Upper lobe of right lung (tissue), 1 donor: Measurements from ENCODE around the gene ZNF200. TPM values are rescaled to one million over a fixed set of nuclear protein-coding genes. Genes with fewer than 3 reads are reported as not detected.
A peak's percentile ranks its signal among the peaks of the same experiment; 100 is the strongest.

Source experiments
- ATAC-seq: fragments of 200-7000 bp; cut with Tn5 transposase; one replicate; pipeline ENCODE4 v1.9.1; 2020; ENCODE audit warnings: mild to moderate bottlenecking, moderate library complexity
- DNase-seq: peaks from one replicate; pipeline ENCODE4 v3.0.0-alpha.2; 2020
- H3K27ac ChIP-seq: fragments of 200-600 bp; one replicate; pipeline ENCODE4 v1.8.0; 2022
- H3K27me3 ChIP-seq: fragments of 200-600 bp; one replicate; pipeline ENCODE4 v1.8.0; 2022; ENCODE audit warnings: mild to moderate bottlenecking
- H3K36me3 ChIP-seq: fragments of 200-600 bp; one replicate; pipeline ENCODE4 v1.8.0; 2022
- H3K4me1 ChIP-seq: fragments of 200-600 bp; one replicate; pipeline ENCODE4 v1.8.0; 2022
- H3K4me3 ChIP-seq: fragments of 200-600 bp; one replicate; pipeline ENCODE4 v1.8.0; 2022; ENCODE audit warnings: mild to moderate bottlenecking
- H3K9me3 ChIP-seq: fragments of 200-600 bp; one replicate; pipeline ENCODE4 v1.8.0; 2022
- intact Hi-C: fragments of 100-400 bp; cut with DNase I; formaldehyde crosslinking; loops from one replicate; pipeline ENCODE4 v1.11.0; 2022
- total RNA-seq: library from RNA; stranded (reverse); fragmentation: NEBNext Ultra II Directional; extraction: Animal tissue kit (Norgen Biotek cat#: 25700); gene quantifications from one replicate; pipeline ENCODE4 v1.2.1, GENCODE V29; 2021
- TF ChIP-seq, protein P1 (sequence below): fragments of 200-600 bp; IDR thresholded peaks from one replicate; pipeline ENCODE4 v1.8.0; 2022; ENCODE audit warnings: antibody characterized with exemption
- donor health status: DM: no; HTN: yes; CAD: no; lungs with severe emphysema.

The ZNF200 gene
- total RNA-seq, 1 donor from 2014 or later: 7.4 TPM

DNA sequence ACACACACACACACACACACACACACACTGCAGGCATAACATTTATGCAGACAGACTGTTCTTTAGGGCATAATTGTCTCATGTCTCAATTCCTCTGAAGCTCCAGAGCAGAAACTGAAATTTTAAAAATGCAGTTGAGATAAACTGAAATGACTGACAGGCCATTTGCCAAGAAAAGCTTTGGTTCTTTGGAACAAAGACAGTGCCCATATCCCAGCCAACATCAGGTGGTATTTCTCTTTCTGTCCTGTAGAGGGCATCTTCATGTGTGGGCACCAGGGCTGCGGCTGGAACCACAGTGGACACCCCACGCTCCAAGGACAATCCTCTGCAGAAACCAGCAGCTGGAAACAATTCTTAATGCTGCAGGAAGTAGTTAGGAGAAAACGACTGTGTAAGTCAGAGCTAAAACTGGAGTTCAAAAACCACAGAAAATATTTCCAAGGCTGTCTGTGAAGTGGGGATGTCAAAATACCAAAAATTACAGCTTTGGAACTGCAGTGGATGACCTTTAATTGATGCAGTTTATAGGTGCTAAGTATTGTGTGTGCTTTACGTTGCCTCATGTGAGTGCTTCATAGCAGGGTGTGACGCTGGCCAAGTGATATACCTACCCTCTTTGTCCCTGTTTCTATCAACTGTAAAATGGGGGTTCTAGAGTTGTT lies 32.0 kb upstream of the ZNF200 start:
- intact Hi-C loops: no loop called here
- no peak for ATAC-seq
- DNase-seq: no peak
- Histone ChIP-seq H3K27me3 (no peaks in the 10 kb centered on the region), H3K4me3 (no peak overlapping the region), H3K27ac (no peak overlapping the region), H3K9me3 (no peaks in the 10 kb centered on the region), H3K36me3 (no peaks in the 10 kb centered on the region), H3K4me1 (peaks cover 12% of the 10 kb centered on the region)
- TF ChIP-seq, protein P1, sequence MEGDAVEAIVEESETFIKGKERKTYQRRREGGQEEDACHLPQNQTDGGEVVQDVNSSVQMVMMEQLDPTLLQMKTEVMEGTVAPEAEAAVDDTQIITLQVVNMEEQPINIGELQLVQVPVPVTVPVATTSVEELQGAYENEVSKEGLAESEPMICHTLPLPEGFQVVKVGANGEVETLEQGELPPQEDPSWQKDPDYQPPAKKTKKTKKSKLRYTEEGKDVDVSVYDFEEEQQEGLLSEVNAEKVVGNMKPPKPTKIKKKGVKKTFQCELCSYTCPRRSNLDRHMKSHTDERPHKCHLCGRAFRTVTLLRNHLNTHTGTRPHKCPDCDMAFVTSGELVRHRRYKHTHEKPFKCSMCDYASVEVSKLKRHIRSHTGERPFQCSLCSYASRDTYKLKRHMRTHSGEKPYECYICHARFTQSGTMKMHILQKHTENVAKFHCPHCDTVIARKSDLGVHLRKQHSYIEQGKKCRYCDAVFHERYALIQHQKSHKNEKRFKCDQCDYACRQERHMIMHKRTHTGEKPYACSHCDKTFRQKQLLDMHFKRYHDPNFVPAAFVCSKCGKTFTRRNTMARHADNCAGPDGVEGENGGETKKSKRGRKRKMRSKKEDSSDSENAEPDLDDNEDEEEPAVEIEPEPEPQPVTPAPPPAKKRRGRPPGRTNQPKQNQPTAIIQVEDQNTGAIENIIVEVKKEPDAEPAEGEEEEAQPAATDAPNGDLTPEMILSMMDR: peak; percentile 51

DNA sequence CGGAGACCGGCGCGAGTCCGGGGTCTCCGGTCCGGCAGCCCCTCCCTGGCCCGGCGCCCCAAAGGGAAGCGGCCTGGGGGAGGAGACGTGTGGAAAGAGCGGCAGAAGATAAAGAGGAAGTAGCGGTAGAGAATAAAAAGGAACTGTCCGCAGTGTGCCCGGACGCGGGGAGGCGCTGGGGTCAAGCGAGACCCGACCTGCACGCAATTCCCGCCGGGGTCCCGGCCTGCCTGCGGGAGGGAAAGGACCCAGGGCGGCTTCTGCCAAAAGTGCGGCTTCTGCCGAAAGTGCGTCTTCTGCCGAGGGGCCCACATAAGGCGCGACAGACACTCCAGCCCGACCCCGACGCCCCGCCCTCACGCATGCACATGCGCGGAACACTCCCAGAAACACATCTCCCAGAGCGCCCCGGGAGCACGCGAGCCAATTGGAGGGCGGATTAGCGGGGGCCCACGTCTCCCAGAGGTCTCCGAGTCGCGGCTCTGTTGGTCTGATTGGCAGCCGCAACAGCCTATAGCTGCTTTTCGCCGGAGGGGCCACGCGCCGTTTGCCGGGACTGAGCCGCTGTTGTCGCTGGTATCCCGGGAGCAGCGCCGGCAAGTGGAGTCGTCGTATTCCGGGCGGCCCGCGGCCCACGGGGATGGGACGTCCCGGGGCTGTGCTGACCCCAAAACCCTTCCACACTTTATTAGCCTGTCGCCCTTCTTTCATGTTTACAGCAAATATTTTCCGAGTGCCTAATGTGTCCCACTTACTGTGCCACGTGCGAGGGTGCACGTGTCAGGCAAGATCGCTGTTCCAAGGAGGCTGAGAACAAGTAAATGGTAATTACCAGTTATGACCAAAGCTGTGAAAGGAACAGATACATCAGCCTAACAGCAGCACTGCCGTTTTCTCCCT lies 29.4 kb upstream of the ZNF200 start:
- ATAC-seq (peak; percentile 96), DNase-seq (peak; percentile 99)
- intact Hi-C loops: no loop called here
- Histone ChIP-seq H3K9me3 (no peaks in the 10 kb centered on the region), H3K4me3 (peak overlapping the region; percentile 71), H3K36me3 (no peaks in the 10 kb centered on the region), H3K27me3 (no peaks in the 10 kb centered on the region), H3K27ac (peak overlapping the region; percentile 95), H3K4me1 (peaks cover 12% of the 10 kb centered on the region)
- TF ChIP-seq, protein P1: peak; percentile 27

DNA sequence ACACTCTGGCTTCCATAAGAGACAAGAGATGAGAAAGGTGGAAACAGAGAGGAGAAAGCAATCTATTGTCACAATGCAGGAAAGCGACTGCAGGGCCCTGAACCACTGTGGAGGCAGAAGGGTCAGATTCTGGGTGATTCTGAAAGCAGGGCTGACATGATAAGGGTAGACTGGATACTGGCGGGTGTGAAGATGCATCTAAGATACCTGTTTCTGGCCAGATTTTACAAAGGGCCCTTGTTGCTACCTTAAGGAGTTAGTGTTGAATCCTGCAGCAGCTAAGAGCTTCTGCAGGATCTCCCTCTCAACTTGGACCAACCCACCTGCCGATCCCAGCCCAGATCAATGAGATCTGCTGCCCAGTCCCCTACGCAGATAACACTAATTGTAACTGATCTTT lies 27.6 kb upstream of the ZNF200 start:
- Histone ChIP-seq H3K4me3 (no peak overlapping the region), H3K27ac (no peak overlapping the region), H3K27me3 (no peaks in the 10 kb centered on the region), H3K9me3 (no peaks in the 10 kb centered on the region), H3K4me1 (peaks cover 12% of the 10 kb centered on the region), H3K36me3 (no peaks in the 10 kb centered on the region)
- TF ChIP-seq, protein P1: no peak
- intact Hi-C loops: no loop called here
- ATAC-seq (no peak), DNase-seq (no peak)

DNA sequence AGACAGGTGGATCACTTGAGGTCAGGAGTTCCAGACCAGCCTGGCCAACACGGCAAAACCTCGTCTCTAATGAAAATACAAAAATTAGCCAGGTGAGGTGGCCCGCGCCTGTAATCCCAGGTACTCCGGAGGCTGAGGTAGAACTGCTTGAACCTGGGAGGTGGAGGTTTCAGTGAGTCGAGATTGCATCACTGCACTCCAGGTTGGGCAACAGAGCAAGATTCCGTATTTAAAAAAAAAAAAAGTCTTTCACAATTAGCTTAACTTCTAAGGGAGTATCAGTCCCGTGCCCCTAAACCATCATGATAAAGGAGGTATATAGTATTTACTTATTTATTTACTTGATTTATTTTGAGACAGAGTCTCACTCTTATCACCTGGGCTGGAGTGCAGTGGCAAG lies 24.9 kb upstream of the ZNF200 start:
- Histone ChIP-seq H3K36me3 (no peaks in the 10 kb centered on the region), H3K4me3 (no peak overlapping the region), H3K27me3 (no peaks in the 10 kb centered on the region), H3K27ac (peak overlapping the region; percentile 36), H3K4me1 (peaks cover 6% of the 10 kb centered on the region), H3K9me3 (no peaks in the 10 kb centered on the region)
- TF ChIP-seq, protein P1: no peak
- ATAC-seq (no peak), DNase-seq (no peak)
- intact Hi-C loops: no loop called here

DNA sequence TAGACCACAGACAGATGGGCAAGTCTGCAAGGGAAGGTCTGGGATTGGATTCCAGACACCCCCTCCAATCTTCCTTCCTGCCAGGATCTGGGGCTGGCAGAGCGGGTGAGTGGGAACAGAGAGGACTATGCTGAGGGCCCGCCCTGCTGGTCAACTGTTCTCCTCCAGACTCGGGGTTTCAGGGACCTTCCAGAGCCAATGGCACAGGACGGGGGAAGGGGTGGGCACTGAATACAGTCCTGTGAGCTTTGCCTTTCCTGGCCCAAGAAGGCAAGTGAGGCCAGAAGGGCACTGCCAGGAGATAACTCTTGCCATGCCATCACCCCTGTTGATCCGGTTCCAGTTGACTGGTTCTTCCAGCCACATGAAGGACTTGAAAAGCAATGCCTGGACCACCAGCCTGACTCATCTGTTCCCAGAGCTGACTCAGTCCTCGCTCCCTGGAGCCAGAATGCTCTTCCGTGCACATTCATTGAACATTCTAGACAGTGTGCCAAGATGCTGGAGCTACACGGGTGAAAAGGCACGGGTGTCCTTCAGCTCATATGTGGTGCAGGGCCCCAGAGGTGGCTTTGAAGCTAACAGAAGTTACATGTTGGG lies 22.0 kb upstream of the ZNF200 start:
- Histone ChIP-seq H3K4me3 (no peak overlapping the region), H3K27ac (no peak overlapping the region)
- intact Hi-C loops: no loop called here

More for the DNA sequence above, 22.0 kb upstream of the ZNF200 start:
- Histone ChIP-seq H3K27me3 (no peaks in the 10 kb centered on the region), H3K36me3 (no peaks in the 10 kb centered on the region), H3K9me3 (no peaks in the 10 kb centered on the region), H3K4me1 (peaks cover 4% of the 10 kb centered on the region)
- TF ChIP-seq, protein P1: no peak
- peak; percentile 6 for ATAC-seq
- DNase-seq: no peak
